Activated CD4-positive, alpha-beta memory T cell treated with anti-CD3 and anti-CD28 coated beads for 36 hours (primary cell): ENCODE results near the gene TRAF1. TPM values are rescaled to one million over a fixed set of nuclear protein-coding genes. Genes with fewer than 3 reads are reported as not detected.

ENCODE experiments used
- CTCF ChIA-PET: fragments of 350-600 bp; sonication (Branson Sonifier 250); formaldehyde crosslinking; loops from one replicate; lab custom pipeline; 2021; ENCODE audit warnings: antibody characterized with exemption, inconsistent platforms; lab: Charles Lee
- POLR2A ChIA-PET: fragments of 350-600 bp; sonication (Branson Sonifier 250); formaldehyde crosslinking; loops from one replicate; lab custom pipeline; 2021; ENCODE audit warnings: antibody characterized with exemption; lab: Charles Lee
- DNase-seq: peaks from one replicate; pipeline ENCODE4 v3.0.0-alpha.2; 2020
- H3K27ac Mint-ChIP-seq: one replicate; pipeline ENCODE4 v1.8.0; 2021; ENCODE audit warnings: mixed read lengths
- H3K27me3 Mint-ChIP-seq: one replicate; pipeline ENCODE4 v1.8.0; 2021; ENCODE audit warnings: mixed read lengths
- H3K36me3 Mint-ChIP-seq: one replicate; pipeline ENCODE4 v1.8.0; 2021; ENCODE audit warnings: mixed read lengths
- H3K4me1 Mint-ChIP-seq: one replicate; pipeline ENCODE4 v1.8.0; 2021; ENCODE audit warnings: low read depth, mixed read lengths
- H3K4me3 Mint-ChIP-seq: one replicate; pipeline ENCODE4 v1.8.0; 2021; ENCODE audit warnings: mild to moderate bottlenecking, mixed read lengths
- H3K9me3 Mint-ChIP-seq: one replicate; pipeline ENCODE4 v1.8.0; 2021; ENCODE audit warnings: mixed read lengths
- intact Hi-C: fragments of 100-400 bp; cut with micrococcal nuclease; formaldehyde crosslinking; loops from one replicate; pipeline ENCODE4 v1.15.1; 2023
- total RNA-seq, 2 experiments: library from RNA; stranded (reverse); gene quantifications; one replicate each; pipeline ENCODE4 v1.2.3, GENCODE V29; 2021

The TRAF1 gene
- total RNA-seq, 2 experiments from 2014 or later = 124 TPM

- POLR2A ChIA-PET = interaction anchor here (0.8 to 11.5 kb wide), 12 partner anchors 7 to 145 kb away, joined by 3 to 237 read pairs (median 6); no protein-coding TSS in a partner anchor
- H3K27ac Mint-ChIP-seq = peak overlapping the region; percentile 99
- peaks cover 2% of the 10 kb centered on the region for H3K9me3 Mint-ChIP-seq
- peaks cover 19% of the 10 kb centered on the region for H3K36me3 Mint-ChIP-seq
- intact Hi-C loops = loop anchor here (5.0 to 10.0 kb wide), 2 partner anchors 273 to 425 kb away; partner anchors contain the start of gene RAB14
- CTCF ChIA-PET = interaction anchor here (0.7 to 1.9 kb wide), 6 partner anchors 9 to 173 kb away, joined by 3 to 5 read pairs (median 4); no protein-coding TSS in a partner anchor
- peaks cover 70% of the 10 kb centered on the region for H3K4me1 Mint-ChIP-seq
- H3K27me3 Mint-ChIP-seq = no peaks in the 10 kb centered on the region
- DNase-seq = no peak
- peak overlapping the region; percentile 80 for H3K4me3 Mint-ChIP-seq
These were observed 2.7 kb upstream of the TRAF1 start for GRCh38 chr9:120929229-120929791.

DNA sequence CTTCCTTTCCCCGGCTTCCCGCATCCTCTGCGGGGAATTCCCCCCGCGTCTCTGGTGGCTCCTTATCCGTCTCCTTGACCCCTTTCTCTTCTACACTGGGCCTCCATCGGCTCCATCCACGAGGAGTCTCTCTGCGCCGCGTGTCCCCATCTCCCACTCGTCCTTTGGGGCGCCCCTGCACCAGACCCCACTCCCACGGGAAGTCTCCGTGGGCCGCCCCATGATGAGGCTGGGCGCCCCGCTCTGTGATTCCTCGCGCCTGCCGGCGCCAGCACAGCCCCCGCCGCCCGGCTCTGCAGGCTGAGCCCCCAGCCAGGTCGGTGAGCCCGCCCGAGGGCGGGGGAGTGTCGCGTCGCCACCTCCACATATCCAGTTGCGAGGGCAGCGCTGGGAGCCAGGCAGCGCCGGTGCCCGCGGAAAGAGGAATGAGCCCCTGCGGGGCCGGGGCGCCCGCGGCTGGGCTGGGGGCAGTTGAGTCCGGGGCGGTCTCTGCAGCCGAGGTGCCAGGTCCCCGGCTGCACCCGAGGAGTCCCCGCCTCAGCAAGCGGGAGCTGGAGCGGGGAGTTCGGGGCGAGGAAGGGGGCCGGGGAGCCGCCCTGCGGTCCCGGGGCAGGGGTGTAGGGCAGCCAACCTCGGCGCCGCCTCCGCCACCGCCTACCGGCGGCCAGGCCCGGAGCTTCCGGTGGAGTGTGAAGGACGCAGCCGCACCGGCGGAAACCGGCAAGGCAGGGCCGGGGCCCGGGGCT, 2.1 kb upstream of the TRAF1 start:
- ChIA-PET CTCF (interaction anchor here (0.7 to 1.9 kb wide), 6 partner anchors 10 to 172 kb away, joined by 3 to 5 read pairs (median 4); no protein-coding TSS in a partner anchor), POLR2A (interaction anchor here (0.8 to 11.5 kb wide), 11 partner anchors 6 to 145 kb away, joined by 3 to 237 read pairs (median 6); no protein-coding TSS in a partner anchor)
- intact Hi-C loops = loop anchor here (5.0 to 10.0 kb wide), 2 partner anchors 274 to 426 kb away; partner anchors contain the start of gene RAB14
- peak; percentile 86 for DNase-seq
- Mint-ChIP-seq H3K27me3 (no peaks in the 10 kb centered on the region), H3K4me1 (peaks cover 64% of the 10 kb centered on the region), H3K27ac (peak overlapping the region; percentile 99), H3K9me3 (peaks cover 2% of the 10 kb centered on the region), H3K4me3 (peak overlapping the region; percentile 80), H3K36me3 (peaks cover 25% of the 10 kb centered on the region)

DNA sequence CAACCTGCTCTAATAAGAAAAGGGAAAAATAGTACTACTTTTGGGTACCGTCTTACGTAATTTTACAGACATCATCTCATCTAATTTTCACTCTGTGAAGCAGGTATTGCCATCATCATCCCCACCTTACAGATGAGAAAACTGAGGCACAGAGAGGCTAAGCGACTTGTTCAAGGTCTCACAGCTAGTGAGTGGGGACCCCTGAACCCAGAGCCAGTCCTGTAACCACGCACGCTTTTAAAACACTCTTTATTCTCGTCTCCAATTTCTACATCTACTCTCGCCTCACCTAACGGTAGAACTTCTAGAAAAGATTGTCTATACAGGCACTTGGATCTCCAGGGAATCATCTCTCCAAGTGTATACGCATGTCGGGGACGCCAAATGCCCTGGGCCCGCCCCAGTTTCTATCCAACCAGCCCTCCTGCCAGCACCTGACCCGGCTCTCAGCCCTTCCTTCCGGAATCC, 1.5 kb upstream of the TRAF1 start:
- H3K4me3 Mint-ChIP-seq = peak overlapping the region; percentile 80
- H3K36me3 Mint-ChIP-seq = peaks cover 31% of the 10 kb centered on the region
- H3K4me1 Mint-ChIP-seq = peaks cover 58% of the 10 kb centered on the region
- peak; percentile 72 for DNase-seq
- POLR2A ChIA-PET = interaction anchor here (1.2 to 11.5 kb wide), 6 partner anchors 19 to 83 kb away, joined by 5 to 237 read pairs (median 66); partner anchors contain the start of genes PHF19 and PSMD5
- H3K9me3 Mint-ChIP-seq = peaks cover 2% of the 10 kb centered on the region
- CTCF ChIA-PET = interaction anchor here (1.1 to 1.4 kb wide), 2 partner anchors 55 to 60 kb away, joined by 3 read pairs; no protein-coding TSS in a partner anchor
- H3K27me3 Mint-ChIP-seq = no peaks in the 10 kb centered on the region
- H3K27ac Mint-ChIP-seq = peak overlapping the region; percentile 97
- intact Hi-C loops = loop anchor here (5.0 to 10.0 kb wide), 2 partner anchors 274 to 427 kb away; partner anchors contain the start of gene RAB14

- POLR2A ChIA-PET = interaction anchor here (1.2 to 11.5 kb wide), 6 partner anchors 18 to 83 kb away, joined by 5 to 237 read pairs (median 66); partner anchors contain the start of genes PHF19 and PSMD5
- Mint-ChIP-seq H3K9me3 (peaks cover 2% of the 10 kb centered on the region), H3K36me3 (peaks cover 37% of the 10 kb centered on the region), H3K4me3 (peak overlapping the region; percentile 80), H3K4me1 (peaks cover 52% of the 10 kb centered on the region), H3K27ac (peak overlapping the region; percentile 97), H3K27me3 (no peaks in the 10 kb centered on the region)
- CTCF ChIA-PET = interaction anchor here (0.9 to 8.8 kb wide), 3 partner anchors 8 to 58 kb away, joined by 3 to 76 read pairs (median 3); no protein-coding TSS in a partner anchor
- DNase-seq = peak; percentile 50
- intact Hi-C loops = loop anchor here (2.0 to 10.0 kb wide), 3 partner anchors 147 to 427 kb away; partner anchors contain the start of genes CNTRL and RAB14
These were observed 846 bp upstream of the TRAF1 start for GRCh38 chr9:120927269-120928014.

GRCh38 chr9:120925535-120926396, 830 bp downstream of the TRAF1 start:
- peaks cover 50% of the 10 kb centered on the region for H3K4me1 Mint-ChIP-seq
- H3K27ac Mint-ChIP-seq = peak overlapping the region; percentile 97
- no peaks in the 10 kb centered on the region for H3K9me3 Mint-ChIP-seq
- peak; percentile 95 for DNase-seq
- CTCF ChIA-PET = interaction anchor here (1.0 to 8.8 kb wide), 9 partner anchors 10 to 132 kb away, joined by 3 to 76 read pairs (median 4); partner anchors contain the start of genes FBXW2 and PHF19
- POLR2A ChIA-PET = interaction anchor here (0.6 to 11.5 kb wide), 15 partner anchors 8 to 317 kb away, joined by 3 to 237 read pairs (median 15); partner anchors contain the start of genes FBXW2, PHF19 and PSMD5
- no peaks in the 10 kb centered on the region for H3K27me3 Mint-ChIP-seq
- H3K36me3 Mint-ChIP-seq = peaks cover 54% of the 10 kb centered on the region
- intact Hi-C loops = loop anchor here (1.0 to 10.0 kb wide), 11 partner anchors 9 to 429 kb away; partner anchors contain the start of genes CNTRL and RAB14
- H3K4me3 Mint-ChIP-seq = peak overlapping the region; percentile 80

DNA sequence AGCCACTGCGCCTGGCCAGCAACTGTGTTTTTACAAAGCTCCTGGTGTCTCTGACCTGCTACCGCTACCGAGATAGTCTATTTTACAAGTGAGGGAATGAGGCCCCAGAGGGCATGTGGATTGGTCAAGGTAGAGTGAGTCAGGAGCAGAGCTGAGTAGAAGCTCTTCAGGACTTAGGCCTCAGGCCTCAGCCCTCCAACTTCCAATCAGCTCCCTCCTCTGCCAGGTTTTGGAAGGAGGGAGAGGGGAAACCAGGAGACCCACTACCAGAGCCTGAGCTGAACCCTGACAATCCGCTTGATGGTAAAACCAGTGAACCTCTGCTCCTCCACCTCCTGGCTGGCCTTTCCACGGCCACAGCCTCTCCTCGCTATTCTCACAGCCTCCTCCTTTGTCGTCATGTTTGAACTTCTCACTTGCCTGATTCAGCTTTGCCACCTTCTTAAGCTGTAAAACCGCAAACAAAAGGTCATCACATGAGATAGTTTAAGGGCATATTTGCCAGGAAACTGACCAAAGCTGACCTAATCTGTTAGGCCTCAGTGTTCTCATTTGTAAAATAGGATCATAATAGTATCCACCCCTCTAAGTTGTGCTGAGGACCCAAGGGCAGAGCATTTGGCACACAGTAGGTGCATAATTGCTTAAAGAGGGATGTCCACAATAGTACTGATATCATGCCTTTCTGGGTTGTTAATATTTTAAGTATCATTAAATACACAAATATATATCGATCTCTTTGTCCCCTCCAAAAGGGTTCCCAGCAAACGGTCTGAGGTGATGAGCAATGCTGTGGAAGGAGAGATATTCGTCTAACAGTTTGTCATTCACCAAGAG, 1.7 kb downstream of the TRAF1 start:
- peak overlapping the region; percentile 80 for H3K4me3 Mint-ChIP-seq
- H3K4me1 Mint-ChIP-seq = peaks cover 52% of the 10 kb centered on the region
- peak; percentile 64 for DNase-seq
- POLR2A ChIA-PET = interaction anchor here (0.9 to 11.5 kb wide), 11 partner anchors 9 to 274 kb away, joined by 3 to 237 read pairs (median 46); partner anchors contain the start of genes FBXW2, PHF19 and PSMD5
- H3K27me3 Mint-ChIP-seq = no peaks in the 10 kb centered on the region
- peak overlapping the region; percentile 97 for H3K27ac Mint-ChIP-seq
- H3K9me3 Mint-ChIP-seq = no peaks in the 10 kb centered on the region
- peaks cover 63% of the 10 kb centered on the region for H3K36me3 Mint-ChIP-seq
- intact Hi-C loops = loop anchor here (5.0 to 10.0 kb wide), 2 partner anchors 277 to 430 kb away; partner anchors contain the start of gene RAB14
- CTCF ChIA-PET = interaction anchor here (1.0 to 8.8 kb wide), 7 partner anchors 11 to 132 kb away, joined by 3 to 76 read pairs (median 4); partner anchors contain the start of gene FBXW2

- POLR2A ChIA-PET = interaction anchor here (0.9 to 11.5 kb wide), 12 partner anchors 10 to 130 kb away, joined by 3 to 237 read pairs (median 28); partner anchors contain the start of genes FBXW2, PHF19 and PSMD5
- DNase-seq = peak; percentile 8
- Mint-ChIP-seq H3K27me3 (no peaks in the 10 kb centered on the region), H3K4me1 (peaks cover 57% of the 10 kb centered on the region), H3K4me3 (peak overlapping the region; percentile 80), H3K36me3 (peaks cover 73% of the 10 kb centered on the region), H3K9me3 (no peaks in the 10 kb centered on the region), H3K27ac (peak overlapping the region; percentile 97)
- CTCF ChIA-PET = interaction anchor here (0.8 to 8.8 kb wide), 6 partner anchors 12 to 131 kb away, joined by 3 to 76 read pairs (median 3); partner anchors contain the start of gene FBXW2
- intact Hi-C loops = loop anchor here (10.0 kb wide), 1 partner anchor 431 kb away; no protein-coding TSS in a partner anchor
These were observed 2.8 kb downstream of the TRAF1 start for GRCh38 chr9:120923620-120924328.

GRCh38 chr9:120922404-120923195, 4.0 kb downstream of the TRAF1 start:
- peak overlapping the region; percentile 97 for H3K27ac Mint-ChIP-seq
- H3K4me1 Mint-ChIP-seq = peaks cover 59% of the 10 kb centered on the region
- peak; percentile 9 for DNase-seq
- ChIA-PET POLR2A (interaction anchor here (0.5 to 11.5 kb wide), 12 partner anchors 11 to 193 kb away, joined by 3 to 237 read pairs (median 8); partner anchors contain the start of genes FBXW2 and PSMD5), CTCF (interaction anchor here (0.7 to 8.8 kb wide), 5 partner anchors 9 to 167 kb away, joined by 3 to 76 read pairs (median 3); no protein-coding TSS in a partner anchor)
- H3K9me3 Mint-ChIP-seq = no peaks in the 10 kb centered on the region
- peaks cover 83% of the 10 kb centered on the region for H3K36me3 Mint-ChIP-seq
- no peaks in the 10 kb centered on the region for H3K27me3 Mint-ChIP-seq
- intact Hi-C loops = loop anchor here (10.0 kb wide), 1 partner anchor 432 kb away; no protein-coding TSS in a partner anchor
- peak overlapping the region; percentile 80 for H3K4me3 Mint-ChIP-seq
